Transverse colon (tissue), 4 donors: ENCODE measurements around the gene CCL22. TPM values are rescaled to one million over a fixed set of nuclear protein-coding genes. Genes with fewer than 3 reads are reported as not detected.
"Not testable (repeated sequence)": the region's sequence is repeated elsewhere in the genome, so short reads cannot be mapped to it uniquely, and the experiment has no call there.

Experiments
- DNase-seq: peaks from one replicate; pipeline ENCODE4 v3.0.0-alpha.2; 2019
- H3K27ac ChIP-seq, 4 donors: fragments of 200-600 bp; sonication (generic); 2 replicates each; pipeline ENCODE4 v1.5.1; 2016 to 2018; ENCODE audit warnings: inconsistent platforms in 4 of 4
- H3K27me3 ChIP-seq: fragments of 200-600 bp; sonication (generic); 2 replicates; pipeline ENCODE4 v1.5.1; 2017; ENCODE audit warnings: inconsistent platforms
- H3K36me3 ChIP-seq, 4 donors: fragments of 200-600 bp; sonication (generic); 2 replicates each; pipeline ENCODE4 v1.5.1; 2017 to 2019; ENCODE audit warnings: inconsistent platforms in 4 of 4
- H3K4me1 ChIP-seq, 4 donors: fragments of 200-600 bp; sonication (generic); 2 replicates each; pipeline ENCODE4 v1.5.1; 2017 to 2020; ENCODE audit warnings: inconsistent platforms in 4 of 4
- H3K4me3 ChIP-seq, 4 donors: fragments of 200-600 bp; sonication (generic); 1 replicate in 1 of 4; 2 replicates in 3 of 4; pipeline versions ENCODE4 v1.5.1 to v1.6.1; 2017 to 2019; ENCODE audit warnings: inconsistent platforms in 4 of 4
- H3K9me3 ChIP-seq, 2 donors: fragments of 200-600 bp; sonication (generic); 2 replicates each; pipeline ENCODE4 v1.5.1; 2017 to 2019; ENCODE audit warnings: inconsistent platforms in 2 of 2
- EP300 ChIP-seq: sonication (generic); formaldehyde crosslinking; IDR thresholded peaks from one replicate; pipeline ENCODE4 v1.6.1; 2017; ENCODE audit warnings: antibody characterized with exemption, low read depth
- POLR2A ChIP-seq: fragments of 450-650 bp; IDR thresholded peaks from one replicate; pipeline ENCODE4 v1.6.1; 2016; ENCODE audit warnings: antibody characterized with exemption, mild to moderate bottlenecking, moderate library complexity
- POLR2AphosphoS5 ChIP-seq, 3 donors: sonication (generic); formaldehyde crosslinking; IDR thresholded peaks; one replicate each; pipeline ENCODE4 v1.6.1; 2016; ENCODE audit warnings: antibody characterized with exemption in 3 of 3
- WGBS, 2 donors: methylation state at CpG; one replicate each; pipeline ENCODE4 v1.1.5; 2018; ENCODE audit warnings: low coverage in 1 of 2; 5-methylcytosine and 5-hydroxymethylcytosine counted together
- in situ Hi-C, 4 donors: fragments of 200-750 bp; cut with MboI; loops; one replicate each; pipeline versions ENCODE4 v1.15.0 to v1.15.1; 2017; ENCODE audit warnings: low sequenced_read_pairs in 3 of 4, low pct_ligation_motif_present in 1 of 4, low pct_unique_long_range_greater_than_20kb in 1 of 4
- intact Hi-C: fragments of 100-400 bp; cut with DNase I; formaldehyde crosslinking; loops from one replicate; pipeline ENCODE4 v1.15.1; 2023; ENCODE audit warnings: low total_unique reads
- total RNA-seq, 4 donors: library from RNA; depleted of rRNA; stranded (reverse); fragments of >200 nt; gene quantifications; one replicate each; pipeline ENCODE4 v1.1.0, GENCODE V29; 2016
- TF ChIP-seq, protein P1 (sequence below), 5 experiments: fragments of 200-600 bp in 3 of 5; fragments of 450-650 bp in 2 of 5; sonication (generic) in 3 of 5; IDR thresholded peaks; 1 replicate in 2 of 5; 2 replicates in 3 of 5; pipeline ENCODE4 v1.5.1; 2016 to 2017; ENCODE audit warnings: antibody characterized with exemption in 5 of 5, inconsistent platforms in 3 of 5, mild to moderate bottlenecking in 2 of 5, moderate library complexity in 1 of 5

CCL22 gene
- total RNA-seq, 4 donors from 2014 or later = 0.64 TPM; not detected in 3

DNA sequence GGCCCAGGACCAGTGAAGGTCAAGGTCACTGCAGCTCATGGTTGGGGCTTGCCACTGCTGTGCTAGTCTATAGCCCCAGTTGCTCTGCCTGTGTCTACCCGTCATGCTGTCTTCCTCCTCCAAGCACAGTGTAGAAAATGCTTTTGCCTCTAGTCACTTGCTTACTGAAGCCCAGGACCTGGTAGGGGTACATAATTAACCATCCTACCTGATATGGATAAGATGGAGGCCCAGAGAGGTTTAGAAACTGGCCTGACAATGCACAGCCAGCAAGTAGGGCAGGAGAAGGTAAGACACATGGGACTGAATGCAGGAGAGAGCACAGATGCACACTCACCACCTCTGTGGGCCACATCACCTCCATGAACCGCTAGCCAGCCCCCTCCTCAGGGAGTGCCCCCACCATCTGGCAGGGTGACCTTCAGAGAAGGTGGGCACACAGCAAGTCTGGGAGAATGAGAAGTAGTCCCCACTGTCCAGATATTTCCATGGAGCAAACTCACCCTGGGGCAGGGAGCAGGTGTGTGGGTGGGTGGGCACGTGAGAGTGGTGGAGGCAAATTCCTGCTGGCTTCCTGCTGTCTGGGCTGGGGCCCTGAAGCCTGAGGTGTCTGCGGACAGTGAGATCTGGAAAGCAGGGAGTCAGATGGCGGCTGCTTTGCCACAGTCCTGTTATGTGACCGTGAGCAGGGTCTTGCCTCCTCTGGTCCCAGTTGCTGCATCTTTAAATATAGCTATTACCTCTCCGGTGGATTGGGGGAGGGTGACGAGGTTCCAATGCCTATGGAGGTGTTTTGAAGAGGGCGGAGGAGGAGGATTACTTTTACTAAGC, 14.7 kb downstream of the CCL22 start:
- DNase-seq = no peak
- no peaks in the 10 kb centered on the region for H3K36me3 ChIP-seq
- WGBS, 2 donors = 56% methylated on average over 9 of the region's 9 CpGs; no CpG with 5 or more reads in 1 of the 2 donors

DNA sequence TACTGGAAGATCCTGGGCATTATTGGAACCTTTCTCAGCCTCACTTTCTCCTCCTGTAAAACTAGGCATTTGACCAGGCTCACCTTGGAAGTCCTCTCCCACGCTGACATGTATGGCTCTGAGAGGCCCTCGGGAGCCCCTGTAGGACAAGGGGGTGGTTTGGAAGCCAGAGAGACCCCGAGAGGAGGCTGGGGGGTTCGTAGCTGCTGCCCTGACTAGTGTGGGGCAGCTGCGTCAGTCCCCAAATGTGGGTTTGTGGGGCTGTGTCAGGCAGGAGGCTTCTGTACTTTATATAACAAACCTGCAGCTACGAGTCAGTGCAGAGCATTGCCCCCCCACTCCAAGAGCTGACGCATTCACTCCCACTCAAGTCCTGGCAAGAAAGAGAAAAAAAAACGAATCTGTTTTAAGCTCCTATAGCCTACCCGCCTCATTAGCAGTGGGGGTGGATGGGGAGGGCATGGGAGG, 15.5 kb downstream of the CCL22 start:
- H3K36me3 ChIP-seq = no peaks in the 10 kb centered on the region
- DNase-seq = no peak
- 50 to 65% methylated on average over 4 to 9 of the region's 9 CpGs for WGBS, 2 donors
- H3K9me3 ChIP-seq = no peaks in the 10 kb centered on the region
- intact Hi-C loops = no loop called here
- H3K27ac ChIP-seq = peak overlapping the region; percentile 13 to 81 (median 74)
- H3K4me1 ChIP-seq = peaks cover 7 to 31% (median 14%) of the 10 kb centered on the region in 4 donors
- no peak for TF ChIP-seq POLR2AphosphoS5 (IDR thresholded peaks at IDR 0.05)
- TF ChIP-seq, protein P1, sequence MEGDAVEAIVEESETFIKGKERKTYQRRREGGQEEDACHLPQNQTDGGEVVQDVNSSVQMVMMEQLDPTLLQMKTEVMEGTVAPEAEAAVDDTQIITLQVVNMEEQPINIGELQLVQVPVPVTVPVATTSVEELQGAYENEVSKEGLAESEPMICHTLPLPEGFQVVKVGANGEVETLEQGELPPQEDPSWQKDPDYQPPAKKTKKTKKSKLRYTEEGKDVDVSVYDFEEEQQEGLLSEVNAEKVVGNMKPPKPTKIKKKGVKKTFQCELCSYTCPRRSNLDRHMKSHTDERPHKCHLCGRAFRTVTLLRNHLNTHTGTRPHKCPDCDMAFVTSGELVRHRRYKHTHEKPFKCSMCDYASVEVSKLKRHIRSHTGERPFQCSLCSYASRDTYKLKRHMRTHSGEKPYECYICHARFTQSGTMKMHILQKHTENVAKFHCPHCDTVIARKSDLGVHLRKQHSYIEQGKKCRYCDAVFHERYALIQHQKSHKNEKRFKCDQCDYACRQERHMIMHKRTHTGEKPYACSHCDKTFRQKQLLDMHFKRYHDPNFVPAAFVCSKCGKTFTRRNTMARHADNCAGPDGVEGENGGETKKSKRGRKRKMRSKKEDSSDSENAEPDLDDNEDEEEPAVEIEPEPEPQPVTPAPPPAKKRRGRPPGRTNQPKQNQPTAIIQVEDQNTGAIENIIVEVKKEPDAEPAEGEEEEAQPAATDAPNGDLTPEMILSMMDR (IDR thresholded peaks at IDR 0.05) = no peak
- no peak for TF ChIP-seq POLR2A
- TF ChIP-seq EP300 = no peak
- H3K4me3 ChIP-seq = peak overlapping the region in 2 of 4 donors; percentile 24 to 44
- in situ Hi-C loops = no loop called here
- no peaks in the 10 kb centered on the region for H3K27me3 ChIP-seq

More for the DNA sequence above, 14.7 kb downstream of the CCL22 start:
- Histone ChIP-seq H3K4me1 (peaks cover 7 to 28% (median 14%) of the 10 kb centered on the region in 4 donors), H3K27ac (peak overlapping the region; percentile 68 to 81 (median 74)), H3K9me3 (no peaks in the 10 kb centered on the region), H3K27me3 (no peaks in the 10 kb centered on the region), H3K4me3 (peak overlapping the region in 3 of 4 donors; percentile 24 to 44 (median 32))
- in situ Hi-C loops (no loop called here), intact Hi-C loops (no loop called here)
- TF ChIP-seq EP300 (no peak), POLR2AphosphoS5 (IDR thresholded peaks at IDR 0.05) (no peak), POLR2A (no peak)
- TF ChIP-seq, protein P1 (IDR thresholded peaks at IDR 0.05) = no peak

DNA sequence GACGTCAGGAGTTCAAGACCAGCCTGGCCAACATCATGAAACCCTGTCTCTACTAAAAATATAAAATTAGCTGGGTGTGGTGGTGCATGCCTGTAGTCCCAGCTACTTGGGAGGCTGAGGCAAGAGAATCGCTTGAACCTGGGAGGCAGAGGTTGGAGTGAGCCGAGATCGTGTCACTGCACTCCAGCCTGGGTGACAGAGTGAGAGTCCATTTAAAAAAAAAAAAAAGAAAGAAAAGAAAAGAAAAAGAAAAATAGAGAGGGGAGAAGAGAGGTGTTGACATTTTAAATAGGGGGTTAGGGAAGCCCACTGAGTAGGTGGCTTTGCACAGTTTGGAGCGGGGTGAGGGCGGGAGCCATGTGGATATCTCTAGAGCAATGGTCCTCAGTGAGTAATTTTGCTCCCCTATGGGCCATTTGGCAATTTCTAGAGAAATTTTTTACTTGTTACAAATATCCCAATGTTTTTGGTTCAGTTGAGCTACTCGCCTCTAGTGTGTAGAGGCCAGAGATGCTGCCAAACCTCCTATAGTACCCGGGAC, 16.4 kb downstream of the CCL22 start:
- in situ Hi-C loops, H3K9me3 ChIP-seq, DNase-seq, H3K27me3 ChIP-seq, H3K4me3 ChIP-seq, intact Hi-C loops, H3K36me3 ChIP-seq: not testable (repeated sequence)
- Histone ChIP-seq H3K27ac (peak overlapping the region in 2 of 4 donors; percentile 75 to 81), H3K4me1 (peaks cover 7 to 31% (median 14%) of the 10 kb centered on the region in 4 donors)
- 86 to 100% methylated on average over 4 to 8 of the region's 8 CpGs for WGBS, 2 donors

DNA sequence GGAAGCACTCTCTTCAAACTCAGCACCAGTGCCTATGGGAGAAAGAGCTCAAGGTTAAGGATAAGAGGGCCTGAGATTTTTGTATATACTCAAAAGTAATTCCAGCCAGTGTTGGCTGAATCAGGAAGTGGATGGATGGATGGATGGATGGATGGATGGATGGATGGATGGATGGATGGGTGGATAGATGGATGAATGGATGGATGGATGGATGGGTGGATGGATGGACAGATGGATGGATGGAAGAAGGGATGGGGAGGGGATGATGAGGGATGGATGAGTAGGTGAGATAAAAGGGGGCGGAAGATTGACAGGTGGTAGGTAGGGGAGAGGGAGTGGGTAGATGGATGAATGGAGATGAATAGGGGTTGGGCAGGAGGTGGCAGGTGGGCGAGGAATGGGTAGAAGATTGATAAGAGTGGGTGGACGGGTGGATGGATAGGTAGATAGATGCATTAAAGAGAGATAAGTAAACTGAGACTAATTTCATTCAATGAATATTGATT, 17.8 kb downstream of the CCL22 start:
- TF ChIP-seq, protein P1 (IDR thresholded peaks at IDR 0.05) = no peak
- TF ChIP-seq POLR2AphosphoS5 (IDR thresholded peaks at IDR 0.05) (no peak), POLR2A (no peak), EP300 (no peak)
- WGBS, 2 donors = 83 to 93% methylated on average over 3 of the region's 3 CpGs
- no peaks in the 10 kb centered on the region for H3K27me3 ChIP-seq

More for the DNA sequence above, 17.8 kb downstream of the CCL22 start:
- no peak overlapping the region for H3K27ac ChIP-seq
- no peaks in the 10 kb centered on the region for H3K9me3 ChIP-seq
- in situ Hi-C loops = no loop called here
- H3K4me1 ChIP-seq = peaks cover 7 to 31% (median 14%) of the 10 kb centered on the region in 4 donors
- no peaks in the 10 kb centered on the region for H3K36me3 ChIP-seq
- intact Hi-C loops = no loop called here
- no peak for DNase-seq
- H3K4me3 ChIP-seq = no peak overlapping the region
